HG02852 (cell line): Measurements from ENCODE around the gene SMG6.
A peak's percentile ranks its signal among the peaks of the same experiment; 100 is the strongest.

Experiments used
- ATAC-seq: cut with Tn5 transposase; IDR thresholded peaks from one replicate; pipeline ENCODE4 v1.9.1; 2021; ENCODE audit warnings: mild to moderate bottlenecking, moderate library complexity; ENCODE audit not compliant: unreplicated experiment

Gene SMG6

DNA sequence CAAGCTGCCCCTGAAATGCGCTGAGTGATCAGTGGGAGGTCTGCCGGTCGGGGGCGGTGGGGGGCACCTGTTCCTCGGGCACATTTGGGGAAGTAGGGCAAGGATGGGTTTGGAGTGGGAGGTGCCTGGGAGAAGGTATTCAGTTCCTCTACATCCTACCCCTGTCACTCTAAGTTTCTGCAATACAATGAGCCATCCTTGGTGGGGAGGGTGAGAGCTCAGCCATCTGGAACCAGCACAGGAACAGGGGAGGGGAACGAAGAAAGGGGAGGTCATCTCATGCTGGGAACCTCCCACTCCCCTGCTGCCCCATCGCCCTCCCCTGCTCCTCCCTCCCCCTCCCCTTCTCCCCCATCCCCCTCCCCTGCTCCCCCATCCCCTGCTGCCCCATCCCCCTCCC lies 269.4 kb downstream of the SMG6 start:
- no peak for ATAC-seq

DNA sequence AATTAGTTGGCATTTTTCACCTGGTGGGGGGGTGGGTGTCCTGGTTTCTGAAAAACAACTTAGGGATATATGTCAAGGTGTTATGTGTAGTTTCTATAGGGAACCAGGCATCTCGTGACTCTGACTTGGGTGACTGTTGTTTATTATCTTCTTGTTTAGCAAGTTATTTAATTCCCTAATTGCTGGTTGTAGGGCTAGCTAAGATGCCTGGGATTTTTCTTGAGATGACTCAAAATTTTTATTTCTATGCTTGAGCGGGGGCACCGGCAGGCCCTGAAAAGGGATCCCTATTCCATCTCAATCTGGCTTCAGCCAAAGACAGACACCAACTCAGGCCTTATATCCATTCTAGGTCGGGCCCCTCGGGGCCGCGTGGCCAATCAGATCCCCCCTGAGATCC lies 270.4 kb downstream of the SMG6 start:
- ATAC-seq, result no peak

DNA sequence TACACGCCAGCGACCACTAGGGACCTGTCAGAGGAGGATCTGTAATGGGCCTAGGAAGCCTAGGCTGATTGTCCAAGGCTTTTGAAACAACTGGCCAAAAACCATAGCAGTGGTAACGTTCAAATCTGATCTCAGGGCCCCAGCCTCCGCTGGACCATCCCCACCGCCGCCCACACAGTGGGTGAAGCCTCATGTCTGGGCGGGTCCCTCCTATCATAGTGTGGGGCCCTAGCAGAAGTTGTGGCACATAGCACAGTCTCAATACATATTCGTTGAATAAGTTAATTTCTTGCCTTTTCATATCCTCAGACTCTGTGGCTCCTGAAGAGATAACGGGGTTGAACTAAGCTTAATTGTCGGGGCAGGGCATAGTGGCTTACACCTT lies 272.8 kb downstream of the SMG6 start:
- ATAC-seq, result no peak

DNA sequence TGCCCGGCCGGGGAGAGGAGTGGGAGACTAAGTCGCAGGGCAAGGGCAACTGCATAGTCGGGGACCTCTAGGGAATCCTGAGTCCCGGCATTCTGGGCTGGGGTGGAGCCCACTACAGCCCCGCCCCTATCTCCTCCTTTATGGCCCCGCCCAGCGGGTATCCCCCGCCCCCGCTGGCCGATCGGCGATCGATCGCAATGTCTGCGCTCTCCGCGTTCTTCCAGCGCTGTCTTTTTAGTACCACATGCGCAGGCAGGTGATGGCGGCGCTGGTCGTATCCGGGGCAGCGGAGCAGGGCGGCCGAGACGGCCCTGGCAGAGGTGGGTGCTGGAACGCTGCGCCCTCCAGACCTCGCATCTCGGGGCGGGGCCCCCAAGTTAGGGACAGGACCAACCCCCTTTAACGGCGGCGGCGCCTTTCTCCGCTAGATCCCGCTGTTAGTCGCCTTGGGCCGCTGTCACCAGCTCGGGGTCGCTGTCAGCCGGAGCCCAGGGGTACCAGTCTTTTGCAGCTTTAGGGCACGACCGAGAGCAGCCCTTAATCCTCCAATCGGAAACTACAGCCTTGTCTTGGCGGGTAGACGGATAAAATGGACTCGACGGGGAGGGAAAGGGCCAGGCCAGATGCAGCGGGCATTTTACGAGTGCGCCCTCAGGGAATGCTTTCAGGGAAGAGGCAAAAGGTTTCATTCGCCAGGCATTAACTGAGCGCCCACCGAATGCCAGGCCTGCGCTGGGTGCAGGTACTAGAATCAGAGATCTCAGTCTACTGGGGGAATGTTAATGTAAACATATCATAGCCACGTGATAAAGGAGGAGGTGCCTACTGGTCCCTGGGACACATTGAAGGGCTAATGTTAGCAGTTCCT lies 273.4 kb downstream of the SMG6 start, which contains the start of gene DPH1:
TSS of gene DPH1 (plus strand) at position 243 of the 868 bp plus-strand sequence. CDS start at position 260, 17 bp downstream.
- ATAC-seq, result peak; percentile 60

DNA sequence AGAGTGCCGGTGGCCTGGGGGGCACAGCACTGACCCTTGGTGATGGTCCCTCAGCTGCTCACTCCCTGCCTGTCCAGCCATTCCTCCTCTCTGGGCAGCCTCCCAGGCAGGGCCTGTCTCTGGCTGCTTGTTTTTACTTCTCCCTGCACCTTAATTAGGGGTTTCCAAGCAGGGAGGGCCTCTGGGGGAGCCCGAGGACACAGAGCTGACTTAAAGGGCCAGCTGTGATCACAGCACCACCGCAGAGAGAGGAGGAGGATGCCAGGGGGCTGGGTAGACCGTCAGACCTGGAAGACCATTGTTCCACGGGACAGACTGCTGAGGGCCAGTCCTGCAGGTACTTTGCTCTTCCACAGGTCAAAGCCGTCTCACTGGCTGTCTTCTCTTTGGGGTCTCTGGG lies 274.8 kb downstream of the SMG6 start:
- ATAC-seq, result no peak

DNA sequence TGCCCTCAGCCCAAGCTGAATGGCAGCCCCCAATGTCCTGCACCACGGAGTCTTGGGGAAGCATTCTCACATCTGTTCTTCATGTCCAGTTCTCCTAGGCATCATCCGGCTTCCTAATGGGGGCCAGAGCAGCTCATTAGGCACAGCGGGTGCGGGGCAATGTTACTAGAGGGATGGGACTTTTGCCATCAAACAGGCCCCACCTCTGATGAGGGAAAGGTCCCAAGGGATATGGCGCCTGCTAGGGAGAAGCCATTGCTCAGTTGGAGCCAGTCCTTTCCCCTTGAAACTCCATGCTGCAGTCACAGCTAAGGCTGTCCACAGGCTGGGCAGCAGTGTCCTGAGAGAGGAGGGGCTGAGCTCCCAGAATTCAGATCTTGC lies 275.4 kb downstream of the SMG6 start:
- no peak for ATAC-seq

DNA sequence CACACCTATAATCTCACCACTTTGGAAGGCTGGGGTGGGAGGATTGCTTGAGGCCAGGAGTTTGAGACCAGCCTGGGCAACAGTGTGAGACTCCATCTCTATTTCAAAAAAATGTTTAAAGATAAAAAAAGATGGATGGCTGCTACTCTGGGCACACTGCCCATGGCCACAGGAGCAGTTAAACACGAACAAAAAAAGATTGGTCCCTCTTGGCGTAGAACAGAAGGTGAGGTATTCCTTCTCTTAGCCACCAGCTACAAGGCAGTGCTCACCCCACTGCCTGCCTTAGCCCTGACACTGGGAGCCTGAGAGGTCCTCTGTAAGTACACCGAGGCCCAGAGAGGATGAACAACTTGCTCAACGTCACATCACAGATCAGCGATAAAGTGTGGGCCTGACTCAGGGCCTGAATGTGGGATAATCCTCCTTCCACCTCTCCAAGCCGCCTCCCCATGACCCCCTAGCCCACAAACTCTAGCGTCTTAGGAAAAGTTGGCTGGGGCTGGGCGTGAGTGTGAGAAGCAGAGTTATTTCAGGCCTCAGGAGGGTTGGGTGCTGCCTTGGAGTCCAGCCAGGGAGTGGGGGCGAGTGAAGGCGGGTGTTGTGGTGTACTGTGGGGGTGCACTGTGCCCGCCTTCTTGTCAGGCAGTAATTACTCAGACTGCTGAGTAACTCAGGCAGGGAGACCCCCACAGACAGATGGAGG lies 275.9 kb downstream of the SMG6 start:
- ATAC-seq, result no peak

DNA sequence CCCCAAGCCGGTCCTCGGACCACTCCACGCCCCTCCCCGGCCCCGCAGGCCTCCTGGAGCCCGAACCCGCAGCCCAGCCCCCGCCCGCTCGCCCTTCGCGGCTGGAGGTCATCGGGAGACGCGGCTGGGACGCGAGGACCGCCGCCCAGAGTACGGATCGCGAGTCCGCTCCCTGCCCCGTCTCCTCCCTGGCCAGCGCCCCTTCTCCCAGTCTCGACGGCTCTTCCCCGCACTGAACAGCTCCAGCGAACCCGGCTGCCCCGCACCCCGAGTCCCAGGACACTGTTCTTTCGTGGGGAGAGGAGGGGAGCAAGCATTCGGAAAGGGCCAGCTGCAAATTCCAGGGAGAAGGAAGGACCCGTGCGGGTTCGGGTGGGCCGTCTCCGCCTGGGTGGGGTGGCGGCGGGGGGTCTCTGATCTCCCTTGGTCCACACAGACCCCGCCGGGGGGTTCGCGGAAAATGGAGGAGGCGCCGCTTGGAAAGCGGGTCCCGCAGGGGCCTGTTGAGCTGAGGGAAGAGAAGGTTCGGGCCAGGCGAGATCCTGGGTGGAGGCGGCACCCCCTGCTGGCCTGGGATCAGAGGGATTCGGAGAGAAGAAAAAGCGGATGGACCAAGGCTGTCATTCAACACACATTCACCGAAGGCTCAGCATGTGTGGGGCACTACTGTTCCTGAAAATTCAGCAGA lies 277.8 kb downstream of the SMG6 start:
- ATAC-seq, result no peak

DNA sequence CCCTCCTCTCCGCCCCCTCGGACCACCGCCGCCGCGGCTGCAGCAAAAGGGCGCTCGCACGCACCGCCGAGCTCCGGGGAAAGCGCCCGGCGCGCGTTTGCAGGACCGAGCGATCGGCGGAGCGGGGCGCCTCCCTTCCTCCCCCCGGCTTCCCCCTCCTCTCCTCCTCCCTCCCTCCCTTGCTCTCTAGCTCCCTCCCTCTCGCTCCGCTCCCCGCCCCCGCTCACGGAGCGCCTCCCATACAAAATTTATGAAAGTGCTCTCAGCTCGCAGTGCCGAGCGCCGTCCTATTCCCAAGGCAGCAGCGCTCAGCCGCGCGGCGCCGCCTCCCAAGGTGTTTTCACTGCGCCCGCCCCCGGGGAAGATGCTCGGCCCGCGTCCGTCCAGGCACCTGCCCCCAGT lies 278.4 kb downstream of the SMG6 start, which contains the start of gene RTN4RL1:
TSS of gene RTN4RL1 (minus strand) at position 115 of the 402 bp plus-strand sequence. CDS start 469 bp downstream, outside the sequence.
- ATAC-seq, result no peak

DNA sequence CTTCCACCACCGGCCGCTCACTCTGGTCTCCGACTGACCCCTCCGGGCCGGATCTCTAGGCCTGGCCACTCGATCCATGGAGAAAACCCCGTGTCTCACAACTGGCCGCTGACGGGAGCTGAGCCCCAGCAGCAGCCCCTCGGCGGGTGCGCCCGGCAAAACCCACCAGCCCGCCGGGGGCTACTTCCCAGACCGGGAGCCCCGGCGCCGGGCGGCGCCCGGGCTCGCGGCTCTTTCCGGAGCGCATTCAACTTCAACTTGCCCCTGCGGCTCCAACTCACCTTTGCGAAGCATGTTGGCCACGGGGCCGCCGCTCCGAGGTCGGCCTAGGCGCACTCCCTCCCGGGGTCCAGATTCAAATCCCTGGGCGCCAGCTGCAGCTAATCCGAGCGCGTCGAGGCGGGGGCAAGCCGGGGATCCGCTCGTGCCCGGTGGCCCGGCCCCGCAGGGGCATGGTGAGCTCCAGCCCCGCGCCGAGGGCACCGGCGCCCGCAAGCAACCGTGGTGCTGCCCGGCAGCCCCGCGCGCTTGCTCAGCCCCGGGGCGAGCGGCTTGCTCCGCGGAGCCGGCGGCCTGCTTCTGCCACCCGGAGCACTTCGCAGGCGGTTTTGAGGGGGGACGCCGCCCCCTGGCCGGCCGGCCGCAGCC lies 278.9 kb downstream of the SMG6 start:
- ATAC-seq, result no peak

DNA sequence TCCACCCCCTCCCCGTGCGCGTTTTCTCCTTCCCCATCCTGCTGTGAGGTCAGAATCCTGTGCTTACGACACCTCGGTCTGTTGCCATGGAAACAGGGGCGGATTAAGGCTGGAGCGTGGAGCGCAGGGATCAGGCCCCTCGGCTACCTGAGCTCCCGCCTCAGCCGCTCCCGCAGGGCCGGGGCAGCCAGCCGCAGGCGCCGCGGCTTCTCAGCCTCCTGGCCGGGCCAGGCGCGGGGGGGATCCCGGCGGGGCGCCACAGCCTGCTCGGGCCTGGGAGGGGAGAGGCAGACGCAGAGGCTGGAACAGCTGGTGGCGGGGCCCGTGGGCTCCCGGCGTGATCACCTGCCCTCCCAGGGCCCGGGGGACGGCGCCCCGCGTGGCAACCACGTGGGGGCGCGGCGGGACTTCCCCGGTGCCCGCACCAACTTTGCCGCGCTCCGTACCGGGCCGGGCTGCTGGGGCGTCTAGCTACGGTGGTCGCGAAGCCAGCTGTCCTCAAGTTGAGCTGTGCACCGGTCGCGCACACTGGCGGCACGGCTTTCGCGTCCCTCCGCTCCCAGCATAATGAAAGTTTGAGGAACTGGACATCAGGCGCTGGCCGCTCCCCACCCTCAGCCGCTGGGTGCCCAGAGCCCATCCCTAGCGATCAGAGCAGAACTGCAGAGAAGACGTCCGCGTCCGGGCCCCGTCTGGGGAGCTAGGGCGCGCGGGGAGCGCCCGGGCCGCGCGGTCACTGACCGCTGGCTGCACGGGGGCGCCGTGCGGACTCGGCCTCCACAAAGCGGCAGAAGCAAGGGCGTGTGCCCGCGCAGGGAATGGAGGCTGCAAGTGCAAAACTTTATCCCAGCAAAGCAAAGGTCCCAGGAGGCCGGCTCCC lies 279.7 kb downstream of the SMG6 start:
- no peak for ATAC-seq

DNA sequence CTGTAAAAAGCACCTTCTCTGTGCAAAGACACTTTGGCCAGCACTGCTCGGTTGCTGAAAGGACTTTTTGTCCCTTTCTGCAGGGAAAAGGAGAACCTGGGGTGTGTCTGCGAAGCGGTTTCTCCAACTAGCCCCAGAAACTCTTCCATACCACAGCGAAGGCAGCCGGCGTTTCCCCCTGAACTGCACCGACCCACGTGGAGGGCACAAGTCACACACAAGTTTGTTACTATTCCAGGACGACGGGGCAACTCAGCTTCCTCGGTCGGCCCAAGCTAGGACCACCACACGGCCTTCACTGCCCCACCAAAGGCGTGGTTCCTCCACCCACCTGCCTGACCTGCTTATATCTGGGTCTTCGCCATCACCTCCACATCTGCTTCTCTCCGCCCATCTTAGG lies 280.3 kb downstream of the SMG6 start:
- no peak for ATAC-seq

DNA sequence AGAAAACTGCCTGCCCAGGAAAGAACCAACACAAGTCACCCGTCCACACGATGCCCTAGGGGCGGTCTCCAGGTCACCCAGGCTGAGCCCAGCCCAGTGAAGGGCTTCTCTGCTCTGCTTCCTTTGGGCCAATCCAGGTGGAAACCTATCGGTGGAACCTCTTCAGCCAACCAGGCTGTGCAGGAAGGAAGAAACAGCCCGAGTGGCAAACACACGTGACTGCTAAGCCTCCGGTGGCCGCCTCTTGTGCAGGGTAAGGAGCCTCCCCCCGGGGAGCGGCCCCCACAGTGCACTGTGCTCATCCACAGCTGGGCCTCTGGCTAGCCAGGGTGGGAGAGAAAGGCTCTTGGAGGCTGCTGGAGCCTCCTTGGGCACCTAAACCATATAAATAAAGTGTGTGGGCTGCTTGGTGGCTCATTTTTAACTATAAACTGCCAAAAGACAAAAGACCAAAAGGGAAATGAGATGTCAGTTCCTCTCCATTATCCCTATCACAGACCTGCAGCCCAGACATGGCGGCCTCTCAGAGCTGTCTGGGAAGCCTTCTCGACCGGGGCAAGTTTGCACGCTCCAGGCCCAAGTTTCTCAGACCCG lies 280.8 kb downstream of the SMG6 start:
- no peak for ATAC-seq

DNA sequence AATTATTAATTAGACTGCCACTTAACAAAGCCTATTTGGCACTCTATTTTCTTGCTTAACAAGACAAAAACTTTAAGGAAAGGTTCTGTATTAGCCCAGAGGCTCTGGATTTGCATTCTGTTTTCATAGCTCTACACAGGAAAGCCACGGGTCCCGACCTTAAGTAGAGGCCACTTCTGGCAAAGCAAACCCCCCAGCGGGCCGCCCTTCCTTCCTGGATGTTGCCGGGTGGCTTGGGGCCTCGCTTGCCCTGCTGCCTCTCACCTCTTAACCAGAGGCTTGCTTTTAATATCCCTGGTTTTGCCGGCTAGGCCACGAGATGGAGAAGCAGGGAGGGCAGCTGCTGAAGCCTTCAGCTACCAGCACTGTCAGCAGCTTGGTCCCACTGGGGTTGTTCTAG lies 282.9 kb downstream of the SMG6 start:
- ATAC-seq, result no peak

DNA sequence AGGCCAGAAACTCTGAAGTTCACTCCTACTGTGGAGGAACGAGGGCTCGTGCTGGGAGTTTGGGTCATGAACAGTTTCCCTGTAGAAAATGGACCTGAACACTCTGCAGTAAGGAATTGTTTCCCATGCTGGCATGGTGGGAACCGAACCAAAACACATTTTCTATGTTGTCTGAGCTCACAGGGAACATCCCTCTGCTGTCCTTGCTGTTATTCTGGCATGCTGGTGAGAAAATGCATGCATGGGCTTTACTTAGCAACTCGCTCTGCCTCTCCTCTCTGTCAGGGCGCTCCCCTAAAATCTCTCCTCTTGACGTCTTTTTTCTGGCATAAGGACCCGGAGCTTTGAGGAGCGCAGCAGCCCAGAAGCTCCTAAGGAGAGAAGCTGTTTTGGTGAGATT lies 283.9 kb downstream of the SMG6 start:
- ATAC-seq, result no peak

DNA sequence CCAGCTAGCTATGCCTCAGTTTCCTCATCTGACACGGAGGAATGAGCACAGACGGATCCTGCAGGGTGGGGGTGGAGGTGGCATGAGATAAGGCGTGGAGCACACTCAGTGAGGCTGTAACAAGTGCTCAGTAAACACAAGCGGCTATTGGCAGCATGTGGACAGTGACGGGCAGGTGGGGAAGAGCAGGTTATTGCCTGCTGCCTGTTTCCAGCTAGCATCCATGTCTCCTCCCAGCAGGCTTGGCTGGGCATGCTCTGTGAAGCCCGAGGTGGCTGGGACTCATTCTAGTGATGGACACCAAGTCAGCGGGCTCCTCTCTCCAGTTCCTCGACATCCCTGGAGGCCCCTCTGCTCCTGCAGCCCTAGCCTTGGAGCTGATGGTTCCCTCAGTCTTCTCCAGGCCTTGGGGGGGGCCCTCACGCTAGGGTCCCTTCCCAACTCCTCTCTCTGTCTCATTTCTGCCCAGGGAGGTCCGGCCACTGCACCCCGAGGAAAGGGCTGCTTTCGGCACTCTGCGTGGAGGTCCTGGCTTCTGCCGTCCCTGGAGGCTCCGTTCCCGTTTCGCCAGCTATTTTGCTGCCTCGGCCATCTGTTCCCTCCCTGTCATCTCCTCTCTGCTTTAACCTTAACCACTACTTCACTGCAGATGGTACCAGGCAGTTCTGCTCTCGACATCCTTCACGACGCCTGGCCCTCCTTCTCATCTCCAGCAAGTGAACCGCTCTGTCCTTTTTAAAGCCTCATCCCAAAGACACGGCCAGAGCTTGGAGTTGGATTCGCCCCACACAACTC lies 284.7 kb downstream of the SMG6 start:
- no peak for ATAC-seq

DNA sequence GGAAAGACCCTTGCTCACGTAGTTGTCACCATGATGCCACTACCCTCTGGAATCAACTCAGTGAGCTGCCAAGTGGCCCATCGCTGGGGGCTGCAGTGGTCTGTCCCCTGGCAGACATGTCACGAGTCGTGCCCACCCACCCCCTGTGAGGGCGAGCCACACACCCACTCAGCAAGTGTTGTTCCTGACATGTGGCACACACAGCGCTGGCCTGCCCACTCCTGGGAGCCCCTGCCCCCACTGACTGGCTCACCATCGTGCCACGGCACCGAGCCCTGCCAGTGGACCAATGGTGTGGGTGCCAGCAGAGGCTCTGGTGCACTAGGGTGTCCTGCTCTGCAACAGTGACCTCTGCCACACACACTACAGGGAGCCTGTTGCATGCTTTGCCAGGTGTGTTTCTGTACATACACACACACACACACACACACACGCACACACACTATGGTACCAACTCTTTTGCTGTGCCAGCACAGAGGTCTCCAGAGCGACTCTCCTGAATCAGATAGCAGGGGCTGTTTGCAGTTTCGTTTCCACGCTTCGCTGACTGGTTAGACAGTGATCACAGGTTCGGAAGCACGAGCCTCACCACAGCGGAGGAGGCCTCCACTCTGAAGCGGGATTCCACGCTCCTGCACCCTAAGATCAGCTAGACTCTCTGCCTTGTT lies 286.2 kb downstream of the SMG6 start:
- ATAC-seq, result no peak

DNA sequence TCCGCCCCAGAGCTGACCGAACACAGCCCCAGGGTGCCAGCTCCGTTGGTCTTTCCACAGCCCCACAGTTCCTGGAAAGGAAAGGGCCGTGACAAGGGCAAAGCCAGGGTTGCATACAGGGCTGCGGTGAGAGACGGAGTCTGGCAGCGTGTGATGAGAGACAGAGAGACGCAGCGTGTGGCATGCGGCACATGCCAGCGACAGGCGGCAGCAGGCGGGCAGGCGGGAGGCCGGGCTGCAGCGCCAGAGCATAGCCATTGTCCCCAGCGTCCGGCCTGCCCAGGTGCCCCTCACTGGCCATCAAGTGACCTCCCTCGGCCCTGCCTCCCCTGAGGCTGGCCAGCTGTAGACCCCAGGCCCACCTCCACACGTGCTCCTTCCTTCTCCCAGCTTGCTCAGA lies 287.1 kb downstream of the SMG6 start:
- ATAC-seq, result no peak
